SH-SY5Y (cell line): Measurements from ENCODE around the gene SERPINE2.

Source experiments
- GATA2 ChIP-seq: IDR thresholded peaks from 2 replicates; pipeline ENCODE4 v1.6.1; 2011; ENCODE audit warnings: mild to moderate bottlenecking, low read depth, low read length
- GATA3 ChIP-seq: IDR thresholded peaks from 2 replicates; pipeline ENCODE4 v1.6.1; 2011; ENCODE audit warnings: low read depth, mild to moderate bottlenecking, low read length, moderate library complexity

SERPINE2 gene

GRCh38 chr2:224039080-224039769, at the start of gene SERPINE2:
SERPINE2 (minus strand) TSS chr2:224039286; CDS start chr2:224001900, 37,386 bp downstream.
- TF ChIP-seq GATA3 (no peak), GATA2 (no peak)

- no peak for TF ChIP-seq GATA3
- TF ChIP-seq GATA2 = no peak
Observed at GRCh38 chr2:224086226-224086914, 47.3 kb upstream of the SERPINE2 start.

GRCh38 chr2:224085811-224086210, 46.7 kb upstream of the SERPINE2 start:
- TF ChIP-seq GATA2 (no peak), GATA3 (no peak)

GRCh38 chr2:224085246-224085645, 46.2 kb upstream of the SERPINE2 start:
- TF ChIP-seq GATA2 (no peak), GATA3 (no peak)

GRCh38 chr2:224084266-224084892, 45.3 kb upstream of the SERPINE2 start:
- no peak for TF ChIP-seq GATA2
- TF ChIP-seq GATA3 = no peak

GRCh38 chr2:224083638-224084037, 44.6 kb upstream of the SERPINE2 start:
- TF ChIP-seq GATA2 = no peak
- TF ChIP-seq GATA3 = no peak

GRCh38 chr2:224078656-224079055, 39.6 kb upstream of the SERPINE2 start:
- no peak for TF ChIP-seq GATA3
- no peak for TF ChIP-seq GATA2

GRCh38 chr2:224077773-224078507, 38.9 kb upstream of the SERPINE2 start:
- TF ChIP-seq GATA3 = no peak

GRCh38 chr2:224075588-224075987, 36.5 kb upstream of the SERPINE2 start:
- TF ChIP-seq GATA2 = no peak
- TF ChIP-seq GATA3 = no peak

GRCh38 chr2:224073676-224074075, 34.6 kb upstream of the SERPINE2 start:
- no peak for TF ChIP-seq GATA2
- no peak for TF ChIP-seq GATA3

- TF ChIP-seq GATA3 (no peak), GATA2 (no peak)
Observed at GRCh38 chr2:224072541-224073188, 33.6 kb upstream of the SERPINE2 start.

GRCh38 chr2:224069172-224069571, 30.1 kb upstream of the SERPINE2 start:
- TF ChIP-seq GATA2 = no peak
- no peak for TF ChIP-seq GATA3

GRCh38 chr2:224063298-224063648, 24.2 kb upstream of the SERPINE2 start:
- TF ChIP-seq GATA3 = no peak
- no peak for TF ChIP-seq GATA2
